HepG2 (cell line): ENCODE results near the gene ADD2. TPM values are rescaled to one million over a fixed set of nuclear protein-coding genes. Genes with fewer than 3 reads are reported as not detected.

ENCODE experiments used
- AFF4 ChIP-seq: sonication (generic); formaldehyde crosslinking; IDR thresholded peaks from 2 replicates; pipeline ENCODE4 v1.4.0; 2020; ENCODE audit warnings: missing genetic modification reagents
- FOXO4 ChIP-seq: sonication (generic); formaldehyde crosslinking; conservative IDR thresholded peaks from 2 replicates; pipeline ENCODE4 v1.8.1; 2023; ENCODE audit warnings: missing genetic modification reagents
- KAT8 ChIP-seq: IDR thresholded peaks from 2 replicates; pipeline ENCODE4 v1.6.1; 2016; ENCODE audit warnings: missing genetic modification reagents, missing compliant biosample characterization
- RXRA ChIP-seq: sonication (generic); formaldehyde crosslinking; IDR thresholded peaks from 2 replicates; pipeline ENCODE4 v1.5.1; 2020; ENCODE audit warnings: missing genetic modification reagents
- SAP130 ChIP-seq: IDR thresholded peaks from 2 replicates; pipeline ENCODE4 v1.6.1; 2016; ENCODE audit warnings: low read depth
- ZNF232 ChIP-seq: sonication (generic); formaldehyde crosslinking; IDR thresholded peaks from 2 replicates; pipeline ENCODE4 v1.4.0; 2020; ENCODE audit warnings: missing genetic modification reagents, borderline replicate concordance
- ZNF614 ChIP-seq: IDR thresholded peaks from 2 replicates; pipeline ENCODE4 v1.6.1; 2018; ENCODE audit warnings: missing biosample characterization, missing genetic modification reagents, inconsistent platforms, borderline replicate concordance
- polyA plus RNA-seq, 8 experiments: library from polyadenylated mRNA; depleted of rRNA in 3 of 8; stranded (reverse) in 7 of 8; unstranded in 1 of 8; fragments of >200 nt; fragmentation: Illumina TruSeq in 4 of 8; extraction: Trizol in 4 of 8; gene quantifications; 2 replicates each; pipeline versions ENCODE4 v1.2.1 to v1.2.3, GENCODE V29; 2011 to 2016; ENCODE audit warnings: low read depth in 4 of 8, missing spikeins in 1 of 8, mixed read lengths in 1 of 8; ENCODE audit not compliant: insufficient read depth in 1 of 8
- total RNA-seq, 5 experiments: library from RNA; depleted of rRNA; stranded (reverse); fragments of >200 nt; fragmentation: Illumina TruSeq; extraction: Trizol; gene quantifications; 2 replicates each; pipeline ENCODE4 v1.2.3, GENCODE V29; 2016; ENCODE audit warnings: low read depth in 1 of 5

The ADD2 gene
- total and polyA plus RNA-seq, 2 of the 13 experiments (the other 11 are each of a cell fraction or from before 2014, with no cell fraction given) = 0.05 to 0.13 TPM

GRCh38 chr2:70808983-70809958, 41.3 kb upstream of the ADD2 start (continued):
- TF ChIP-seq ZNF614 (CRISPR knock-in tag) (0 out of 2 replicates have a peak, but pooled peaks have one; percentile 1), FOXO4 (CRISPR knock-in tag) (no peak), SAP130 (CRISPR knock-in tag) (0 out of 2 replicates have a peak, but pooled peaks have one; percentile 3), KAT8 (CRISPR knock-in tag) (peak; percentile 3; the same call in 1 of the 2 replicates), RXRA (CRISPR knock-in tag) (0 out of 2 replicates have a peak, but pooled peaks have one; percentile 7), AFF4 (CRISPR knock-in tag) (no peak), ZNF232 (CRISPR knock-in tag) (0 out of 2 replicates have a peak, but pooled peaks have one; percentile 6)
